HCT116 (cell line): ENCODE data around the gene PCDHGA1. TPM values are rescaled to one million over a fixed set of nuclear protein-coding genes. Genes with fewer than 3 reads are reported as not detected.

Source experiments
- ATAC-seq: fragments of 200-7000 bp; cut with Tn5 transposase; 2 replicates; pipeline ENCODE4 v1.9.1; 2020; ENCODE audit warnings: mild to moderate bottlenecking, moderate library complexity
- BruUV-seq: library from RNA; stranded (reverse); fragments of 400-500 nt; replicated peaks from 2 replicates; lab custom pipeline; 2021; lab: Mats Ljungman, UMichigan
- CTCF ChIA-PET: fragments of 300-600 bp; sonication (Branson Sonifier 250); formaldehyde crosslinking; loops from one replicate; lab custom pipeline; 2021; ENCODE audit warnings: antibody characterized with exemption; lab: Charles Lee
- POLR2A ChIA-PET: fragments of 300-600, 350-600 bp; sonication (Branson Sonifier 250); formaldehyde crosslinking; loops from one replicate; lab custom pipeline; 2021; ENCODE audit warnings: antibody characterized with exemption; lab: Charles Lee
- RAD21 ChIA-PET, 2 experiments: fragments of 300-600 bp; sonication (Branson Sonifier 250); formaldehyde crosslinking; loops; one replicate each; lab custom pipeline; 2023; ENCODE audit warnings: low total read pairs in 2 of 2; ENCODE audit not compliant: uncharacterized antibody in 2 of 2, unreplicated experiment in 2 of 2, low non-redundant PET in 1 of 2; lab: Charles Lee
- DNase-seq: peaks from one replicate; pipeline ENCODE4 v3.0.0-alpha.2; 2010; ENCODE audit warnings: low read depth, low spot score
- H2AFZ ChIP-seq: fragments of 200-600 bp; shearing (Covaris generic), sonication (generic); 2 replicates; pipeline ENCODE4 v1.6.1; 2017; ENCODE audit warnings: low read depth, mixed run types, mixed read lengths, antibody characterized with exemption, low read length; ENCODE audit not compliant: poor library complexity, severe bottlenecking
- H3K27ac ChIP-seq: 2 replicates; pipeline ENCODE4 v1.5.1; 2012; ENCODE audit warnings: low read depth, low read length
- H3K27me3 ChIP-seq: fragments of 200-600 bp; sonication (generic); 2 replicates; pipeline ENCODE4 v1.6.1; 2016; ENCODE audit warnings: mixed run types, low read length, mixed read lengths; ENCODE audit not compliant: insufficient read depth
- H3K36me3 ChIP-seq, 2 experiments: fragments of 200-500 bp in 1 of 2; fragments of 200-600 bp in 1 of 2; sonication (Bioruptor generic) in 1 of 2; sonication (generic) in 1 of 2; 2 replicates each; pipeline versions ENCODE4 v1.5.1 to v1.6.1; 2014 to 2016; ENCODE audit warnings: low read length in 2 of 2, inconsistent platforms in 1 of 2, mixed read lengths in 1 of 2, mixed run types in 1 of 2; ENCODE audit not compliant: insufficient read depth in 2 of 2, control insufficient read depth in 1 of 2
- H3K4me1 ChIP-seq, 2 experiments: fragments of 200-600 bp in 1 of 2; sonication (generic) in 1 of 2; 2 replicates each; pipeline versions ENCODE4 v1.5.1 to v1.6.1; 2012 to 2017; ENCODE audit warnings: low read length in 2 of 2, inconsistent platforms in 1 of 2, mild to moderate bottlenecking in 1 of 2, mixed read lengths in 1 of 2, mixed run types in 1 of 2, moderate library complexity in 1 of 2; ENCODE audit not compliant: insufficient read depth in 2 of 2, control insufficient read depth in 1 of 2
- H3K4me2 ChIP-seq: fragments of 200-600 bp; sonication (generic); 2 replicates; pipeline ENCODE4 v1.6.1; 2017; ENCODE audit warnings: mixed run types, low read length, mixed read lengths
- H3K4me3 ChIP-seq, 2 experiments: fragments of 200-600 bp in 1 of 2; sonication (generic) in 1 of 2; replicated peaks in 1 of 2; 2 replicates each; pipeline ENCODE4 v1.5.1; 2011 to 2016; ENCODE audit warnings: low read length in 2 of 2, control low read depth in 1 of 2, low read depth in 1 of 2, mild to moderate bottlenecking in 1 of 2, mixed read lengths in 1 of 2, mixed run types in 1 of 2
- H3K79me2 ChIP-seq: fragments of 200-600 bp; sonication (generic); 2 replicates; pipeline ENCODE4 v1.6.1; 2017; ENCODE audit warnings: mild to moderate bottlenecking, mixed run types, low read length, moderate library complexity, mixed read lengths; ENCODE audit not compliant: insufficient read depth
- H3K9ac ChIP-seq: fragments of 200-600 bp; sonication (generic); 2 replicates; pipeline ENCODE4 v1.6.1; 2016; ENCODE audit warnings: low read length, mixed read lengths
- H3K9me2 ChIP-seq: fragments of 200-600 bp; sonication (generic), shearing (Covaris generic); 2 replicates; pipeline ENCODE4 v1.6.1; 2017; ENCODE audit warnings: mixed run types, mild to moderate bottlenecking, moderate library complexity; ENCODE audit not compliant: insufficient read depth
- H3K9me3 ChIP-seq, 2 experiments: fragments of 200-500 bp in 1 of 2; fragments of 200-600 bp in 1 of 2; sonication (Bioruptor generic) in 1 of 2; sonication (generic) in 1 of 2; 2 replicates each; pipeline ENCODE4 v1.6.1; 2014 to 2017; ENCODE audit warnings: low read length in 2 of 2, mixed read lengths in 2 of 2, inconsistent platforms in 1 of 2, low read depth in 1 of 2, mild to moderate bottlenecking in 1 of 2, mixed run types in 1 of 2, moderate library complexity in 1 of 2; ENCODE audit not compliant: control insufficient read depth in 1 of 2, insufficient read depth in 1 of 2
- H4K20me1 ChIP-seq: fragments of 200-600 bp; sonication (generic), shearing (Covaris generic); 2 replicates; pipeline ENCODE4 v1.6.1; 2017; ENCODE audit warnings: mixed run types, mild to moderate bottlenecking, moderate library complexity; ENCODE audit not compliant: insufficient read depth
- CBX3 ChIP-seq: IDR thresholded peaks from 2 replicates; pipeline ENCODE4 v1.6.1; 2012; ENCODE audit warnings: low read depth
- REST ChIP-seq: IDR thresholded peaks from 2 replicates; pipeline ENCODE4 v1.6.1; 2012; ENCODE audit warnings: low read depth
- SP1 ChIP-seq: IDR thresholded peaks from 2 replicates; pipeline ENCODE4 v1.6.1; 2012; ENCODE audit warnings: low read depth
- TCF7L2 ChIP-seq: IDR thresholded peaks from 2 replicates; pipeline ENCODE4 v1.7.0; 2011; ENCODE audit warnings: borderline replicate concordance, inconsistent platforms; ENCODE audit not compliant: insufficient read depth, insufficient read length; ENCODE audit errors: extremely low read depth
- ZBTB33 ChIP-seq: IDR thresholded peaks from 2 replicates; pipeline ENCODE4 v1.6.1; 2011; ENCODE audit warnings: mild to moderate bottlenecking, low read length, moderate library complexity; ENCODE audit not compliant: insufficient replicate concordance; ENCODE audit errors: extremely low read depth
- intact Hi-C: fragments of 100-400 bp; cut with micrococcal nuclease; formaldehyde crosslinking; loops from 2 replicates; pipeline ENCODE4 v1.10.0; 2022
- total RNA-seq: library from RNA; stranded (reverse); gene quantifications from one replicate; pipeline ENCODE4 v1.2.1, GENCODE V29; 2021; ENCODE audit not compliant: unreplicated experiment
- TF ChIP-seq, protein P1 (sequence below): IDR thresholded peaks from 2 replicates; pipeline ENCODE4 v1.6.1; 2012
- TF ChIP-seq, protein P2 (sequence below): IDR thresholded peaks from 2 replicates; pipeline ENCODE4 v1.6.1; 2012

The PCDHGA1 gene
- total RNA-seq, 1 experiment from 2014 or later, result 0.05 TPM

DNA sequence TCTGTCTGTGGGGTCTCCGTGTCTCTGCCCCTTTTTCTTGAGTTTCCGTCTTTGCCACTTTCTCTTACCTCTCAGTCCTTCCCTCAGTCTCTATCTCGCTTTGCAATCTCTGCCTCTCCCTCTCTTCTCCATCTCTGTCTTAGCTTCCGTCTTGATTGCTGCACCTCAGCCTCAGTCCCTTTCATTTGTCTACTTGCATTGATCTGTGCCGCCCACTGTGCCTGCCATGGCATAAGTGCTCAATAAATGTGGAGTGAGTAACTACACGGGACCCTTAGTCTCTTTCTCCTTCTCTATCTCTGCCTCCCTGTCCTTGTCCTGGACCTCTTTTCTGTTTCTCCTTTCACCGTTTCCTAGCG lies 165.1 kb downstream of the PCDHGA1 start:
- no peaks in the 10 kb centered on the region for H3K79me2 ChIP-seq
- H3K9me3 ChIP-seq, result no peaks in the 10 kb centered on the region
- H3K9me2 ChIP-seq, result no peaks in the 10 kb centered on the region
- H4K20me1 ChIP-seq, result no peaks in the 10 kb centered on the region
- no peak overlapping the region for H3K4me3 ChIP-seq
- intact Hi-C loops, result no loop called here
- H3K27ac ChIP-seq, result no peak overlapping the region
- no peaks in the 10 kb centered on the region for H3K36me3 ChIP-seq
- H3K4me1 ChIP-seq, result no peaks in the 10 kb centered on the region
- no peak overlapping the region for H2AFZ ChIP-seq
- ATAC-seq (no peak), DNase-seq (no peak)
- no peak overlapping the region for H3K4me2 ChIP-seq
- BruUV-seq, result no TSS peak
- H3K27me3 ChIP-seq, result no peaks in the 10 kb centered on the region
- POLR2A ChIA-PET, result no interaction called here
- TF ChIP-seq, protein P1, sequence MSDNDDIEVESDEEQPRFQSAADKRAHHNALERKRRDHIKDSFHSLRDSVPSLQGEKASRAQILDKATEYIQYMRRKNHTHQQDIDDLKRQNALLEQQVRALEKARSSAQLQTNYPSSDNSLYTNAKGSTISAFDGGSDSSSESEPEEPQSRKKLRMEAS, result no peak
- no peak for TF ChIP-seq CBX3
- no peak for TF ChIP-seq SP1
- TF ChIP-seq, protein P2, sequence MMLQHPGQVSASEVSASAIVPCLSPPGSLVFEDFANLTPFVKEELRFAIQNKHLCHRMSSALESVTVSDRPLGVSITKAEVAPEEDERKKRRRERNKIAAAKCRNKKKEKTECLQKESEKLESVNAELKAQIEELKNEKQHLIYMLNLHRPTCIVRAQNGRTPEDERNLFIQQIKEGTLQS, result no peak
- no peak for TF ChIP-seq REST
- no peak for TF ChIP-seq TCF7L2
- no peak for TF ChIP-seq ZBTB33
- RAD21 ChIA-PET, result no interaction called here
- CTCF ChIA-PET, result no interaction called here
- H3K9ac ChIP-seq, result no peak overlapping the region
